B cell (primary cell): ENCODE data around the gene TBC1D32. TPM values are rescaled to one million over a fixed set of nuclear protein-coding genes. Genes with fewer than 3 reads are reported as not detected.

Source experiments
- ATAC-seq: fragments of 200-7000 bp; cut with Tn5 transposase; one replicate; pipeline ENCODE4 v1.10.0; 2021; ENCODE audit warnings: low read depth, mild to moderate bottlenecking, moderate number of reproducible peaks, moderate library complexity
- CTCF ChIA-PET: fragments of 350-600 bp; sonication (Branson Sonifier 250); formaldehyde crosslinking; loops from one replicate; lab custom pipeline; 2021; ENCODE audit warnings: antibody characterized with exemption, inconsistent platforms; lab: Charles Lee
- POLR2A ChIA-PET: fragments of 350-600 bp; sonication (Branson Sonifier 250); formaldehyde crosslinking; loops from one replicate; lab custom pipeline; 2021; ENCODE audit warnings: antibody characterized with exemption; lab: Charles Lee
- DNase-seq: peaks from one replicate; pipeline ENCODE4 v3.0.0; 2013
- H2AFZ ChIP-seq: 2 replicates; pipeline ENCODE4 v1.6.1; 2012; ENCODE audit warnings: mild to moderate bottlenecking, low read depth, low read length; ENCODE audit not compliant: insufficient read depth, poor library complexity, severe bottlenecking
- H3K27ac ChIP-seq, 2 donors: 1 replicate in 1 of 2; 2 replicates in 1 of 2; pipeline ENCODE4 v1.5.1; 2012 to 2013; ENCODE audit warnings: low read length in 2 of 2, mild to moderate bottlenecking in 2 of 2, moderate library complexity in 1 of 2
- H3K27me3 ChIP-seq, 4 experiments: fragments of 200-600 bp in 1 of 4; sonication (generic) in 1 of 4; replicated peaks in 1 of 4; 1 replicate in 2 of 4; 2 replicates in 2 of 4; pipeline versions ENCODE4 v1.6.1 to v1.7.0; 2013 to 2016; ENCODE audit warnings: low read length in 3 of 4, mild to moderate bottlenecking in 2 of 4, mixed read lengths in 1 of 4, moderate library complexity in 1 of 4; ENCODE audit not compliant: insufficient read depth in 4 of 4, control insufficient read depth in 3 of 4; ENCODE audit errors: control extremely low read depth in 1 of 4
- H3K36me3 ChIP-seq, 2 experiments: replicated peaks in 1 of 2; 1 replicate in 1 of 2; 2 replicates in 1 of 2; pipeline versions ENCODE4 v1.6.1 to v1.7.1; 2013; ENCODE audit warnings: low read length in 1 of 2; ENCODE audit not compliant: insufficient read depth in 2 of 2, control insufficient read depth in 1 of 2; ENCODE audit errors: control extremely low read depth in 1 of 2, extremely low read depth in 1 of 2
- H3K4me1 ChIP-seq, 2 donors: fragments of 200-600 bp in 1 of 2; sonication (generic) in 1 of 2; 1 replicate in 1 of 2; 2 replicates in 1 of 2; pipeline versions ENCODE4 v1.5.1 to v1.6.1; 2013 to 2017; ENCODE audit warnings: low read length in 2 of 2; ENCODE audit not compliant: control insufficient read depth in 2 of 2, insufficient read depth in 2 of 2
- H3K4me2 ChIP-seq: replicated peaks from 2 replicates; pipeline ENCODE3; 2012; ENCODE audit warnings: mild to moderate bottlenecking, low read depth, low read length; ENCODE audit not compliant: poor library complexity, severe bottlenecking
- H3K4me3 ChIP-seq, 5 experiments: fragments of 200-600 bp in 1 of 5; sonication (generic) in 1 of 5; 1 replicate in 3 of 5; 2 replicates in 2 of 5; pipeline versions ENCODE4 v1.5.1 to v1.7.0; 2011 to 2016; ENCODE audit warnings: low read length in 4 of 5, mild to moderate bottlenecking in 4 of 5, low read depth in 2 of 5, control low read depth in 1 of 5, moderate library complexity in 1 of 5; ENCODE audit not compliant: insufficient read depth in 1 of 5; ENCODE audit errors: control extremely low read depth in 1 of 5, extremely low read depth in 1 of 5
- H3K79me2 ChIP-seq: fragments of 200-600 bp; sonication (generic); one replicate; pipeline ENCODE4 v1.6.0; 2016; ENCODE audit warnings: low read length; ENCODE audit not compliant: control insufficient read depth, insufficient read depth
- H3K9ac ChIP-seq: fragments of 200-600 bp; sonication (generic); 2 replicates; pipeline ENCODE4 v1.6.1; 2017; ENCODE audit warnings: mild to moderate bottlenecking, low read length, moderate library complexity
- H3K9me3 ChIP-seq, 3 donors: one replicate each; pipeline versions ENCODE4 v1.6.1 to v1.7.1; 2013; ENCODE audit warnings: low read length in 2 of 3; ENCODE audit not compliant: control insufficient read depth in 2 of 3, insufficient read depth in 1 of 3; ENCODE audit errors: control extremely low read depth in 1 of 3
- H4K20me1 ChIP-seq: 2 replicates; pipeline ENCODE4 v1.6.0; 2012; ENCODE audit warnings: mild to moderate bottlenecking, low read length; ENCODE audit not compliant: insufficient read depth, control insufficient read depth, poor library complexity, severe bottlenecking
- H3K27ac Mint-ChIP-seq: one replicate; pipeline ENCODE4 v1.8.0; 2021; ENCODE audit warnings: mixed read lengths
- H3K27me3 Mint-ChIP-seq: one replicate; pipeline ENCODE4 v1.8.0; 2021; ENCODE audit warnings: mixed read lengths
- H3K4me1 Mint-ChIP-seq: one replicate; pipeline ENCODE4 v1.8.0; 2021; ENCODE audit warnings: mixed read lengths
- H3K4me3 Mint-ChIP-seq: one replicate; pipeline ENCODE4 v1.8.0; 2021; ENCODE audit warnings: mixed read lengths
- H3K9me3 Mint-ChIP-seq: one replicate; pipeline ENCODE4 v1.8.0; 2022; ENCODE audit warnings: mixed read lengths; ENCODE audit not compliant: insufficient read depth
- CTCF ChIP-seq: fragments of 200-600 bp; IDR thresholded peaks from one replicate; pipeline ENCODE4 v1.8.0; 2022; ENCODE audit warnings: antibody characterized with exemption, mild to moderate bottlenecking
- EZH2 ChIP-seq: IDR thresholded peaks from 2 replicates; pipeline ENCODE4 v1.6.1; 2012; ENCODE audit warnings: borderline replicate concordance, low read depth, mild to moderate bottlenecking, moderate library complexity, low read length; ENCODE audit not compliant: insufficient read depth, poor library complexity, severe bottlenecking
- WGBS: methylation state at CpG from one replicate; pipeline ENCODE4 v1.1.5; 2013; ENCODE audit warnings: missing lambda C conversion rate; ENCODE audit not compliant: insufficient coverage; 5-methylcytosine and 5-hydroxymethylcytosine counted together
- intact Hi-C: fragments of 100-400 bp; cut with micrococcal nuclease; formaldehyde crosslinking; loops from one replicate; pipeline ENCODE4 v1.10.0; 2022
- polyA plus RNA-seq: library from polyadenylated mRNA; depleted of rRNA; stranded (reverse); fragments of >200 nt; gene quantifications from 2 replicates; pipeline ENCODE4 v1.2.3, GENCODE V29; 2012
- total RNA-seq, 2 donors: library from RNA; stranded (reverse); fragments of 120-200 nt in 1 of 2; gene quantifications; 1 replicate in 1 of 2; 2 replicates in 1 of 2; pipeline versions ENCODE4 v1.2.3 to v1.2.4, GENCODE V29; 2013 to 2022

Gene TBC1D32
- total and polyA plus RNA-seq, 2 donors (not counting 1 experiment from before 2014, with no cell fraction given): 9.0 to 20.9 TPM

DNA sequence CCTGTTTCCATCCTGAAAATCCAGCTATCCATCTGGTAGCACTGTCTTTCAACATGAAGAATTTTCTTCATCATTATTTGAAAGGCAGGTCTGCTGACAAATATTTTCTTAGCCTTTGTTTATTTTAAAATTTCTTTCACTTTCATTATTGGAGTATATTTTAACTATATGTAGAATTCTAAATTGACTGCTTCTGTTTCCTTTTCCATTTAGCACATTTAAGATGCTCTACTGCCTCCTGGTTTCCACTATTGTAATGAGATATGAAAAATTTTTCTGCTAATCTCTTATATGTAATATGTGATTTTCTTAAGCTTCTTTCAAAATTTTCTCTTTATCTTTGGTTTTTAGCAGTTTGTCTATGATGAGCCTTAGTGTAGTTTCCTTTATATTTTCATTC, 97.3 kb downstream of the TBC1D32 start:
- intact Hi-C loops: no loop called here
- ChIA-PET POLR2A (no interaction called here), CTCF (no interaction called here)
- DNase-seq (no peak), ATAC-seq (no peak)
- Histone ChIP-seq H3K27ac (no peak overlapping the region), H3K79me2 (no peaks in the 10 kb centered on the region), H3K9me3 (no peaks in the 10 kb centered on the region), H4K20me1 (no peaks in the 10 kb centered on the region), H3K4me1 (no peaks in the 10 kb centered on the region), H3K9ac (no peak overlapping the region), H2AFZ (no peak overlapping the region), H3K4me3 (no peak overlapping the region), H3K27me3 (no peaks in the 10 kb centered on the region), H3K4me2 (no peak overlapping the region), H3K36me3 (peaks cover 0 to 3% of the 10 kb centered on the region in 2 experiments)
- Mint-ChIP-seq H3K9me3 (no peaks in the 10 kb centered on the region), H3K27me3 (no peaks in the 10 kb centered on the region), H3K4me3 (no peak overlapping the region), H3K4me1 (no peaks in the 10 kb centered on the region), H3K27ac (no peak overlapping the region)
- TF ChIP-seq CTCF (no peak), EZH2 (no peak)

DNA sequence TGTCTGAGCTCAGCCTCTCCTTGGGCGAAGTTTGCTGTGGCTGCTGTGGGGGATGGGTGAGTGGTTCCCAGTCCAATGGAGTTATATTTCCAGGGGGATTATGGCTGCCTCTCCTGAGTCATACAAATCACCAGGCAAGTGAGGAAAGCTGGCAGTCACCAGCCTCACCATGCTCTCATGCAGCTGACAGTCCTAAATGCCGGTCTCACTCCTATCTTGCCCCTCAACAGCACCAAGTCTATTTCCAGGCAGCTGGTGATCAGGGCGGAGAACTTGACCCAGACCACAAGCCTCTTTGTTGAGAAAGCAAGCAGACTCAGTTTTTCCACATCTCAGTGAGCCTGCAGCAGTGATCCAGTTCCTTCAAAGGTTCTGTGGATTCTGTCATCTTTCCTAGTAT, 98.9 kb downstream of the TBC1D32 start:
- POLR2A ChIA-PET: no interaction called here
- intact Hi-C loops: no loop called here

More for the DNA sequence above, 98.9 kb downstream of the TBC1D32 start:
- no peaks in the 10 kb centered on the region for H3K27me3 ChIP-seq
- H2AFZ ChIP-seq: no peak overlapping the region
- Mint-ChIP-seq H3K27ac (no peak overlapping the region), H3K4me1 (no peaks in the 10 kb centered on the region), H3K4me3 (no peak overlapping the region), H3K27me3 (no peaks in the 10 kb centered on the region), H3K9me3 (no peaks in the 10 kb centered on the region)
- H3K9me3 ChIP-seq: no peaks in the 10 kb centered on the region
- no peak for ATAC-seq
- no peaks in the 10 kb centered on the region for H3K79me2 ChIP-seq
- H3K27ac ChIP-seq: no peak overlapping the region
- 100% methylated on average over 2 of the region's 3 CpGs for WGBS
- CTCF ChIA-PET: no interaction called here
- no peak overlapping the region for H3K4me2 ChIP-seq
- no peak overlapping the region for H3K4me3 ChIP-seq
- peaks cover 0 to 3% of the 10 kb centered on the region in 2 experiments for H3K36me3 ChIP-seq
- H3K4me1 ChIP-seq: no peaks in the 10 kb centered on the region
- H3K9ac ChIP-seq: no peak overlapping the region
- TF ChIP-seq CTCF (no peak), EZH2 (no peak)
- no peak for DNase-seq
- H4K20me1 ChIP-seq: no peaks in the 10 kb centered on the region
